GM18909 (cell line): ENCODE results near the gene MAP2K4.

Source experiments
- ATAC-seq: cut with Tn5 transposase; IDR thresholded peaks from one replicate; pipeline ENCODE4 v1.9.1; 2021; ENCODE audit warnings: mild to moderate bottlenecking; ENCODE audit not compliant: unreplicated experiment, poor library complexity

The MAP2K4 gene

DNA sequence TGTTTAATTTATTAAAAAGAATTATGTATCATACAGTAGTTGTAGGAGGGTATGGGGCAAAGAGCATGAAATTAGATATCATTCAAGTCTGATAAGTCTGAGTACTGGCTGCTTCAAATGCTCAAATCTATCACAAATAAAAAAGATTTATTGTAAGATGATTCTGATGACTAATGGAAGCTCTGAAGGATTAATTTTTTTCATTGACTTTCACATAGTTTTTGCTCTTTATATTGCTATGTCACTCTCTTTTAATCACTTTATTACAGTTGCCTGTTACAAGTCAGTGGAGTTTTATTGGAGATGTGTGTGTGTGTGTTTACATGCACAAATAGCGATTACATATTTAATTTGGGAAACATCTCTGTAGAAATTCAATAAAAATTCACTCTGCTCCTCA lies 15.0 kb downstream of the MAP2K4 start:
- ATAC-seq = no peak

DNA sequence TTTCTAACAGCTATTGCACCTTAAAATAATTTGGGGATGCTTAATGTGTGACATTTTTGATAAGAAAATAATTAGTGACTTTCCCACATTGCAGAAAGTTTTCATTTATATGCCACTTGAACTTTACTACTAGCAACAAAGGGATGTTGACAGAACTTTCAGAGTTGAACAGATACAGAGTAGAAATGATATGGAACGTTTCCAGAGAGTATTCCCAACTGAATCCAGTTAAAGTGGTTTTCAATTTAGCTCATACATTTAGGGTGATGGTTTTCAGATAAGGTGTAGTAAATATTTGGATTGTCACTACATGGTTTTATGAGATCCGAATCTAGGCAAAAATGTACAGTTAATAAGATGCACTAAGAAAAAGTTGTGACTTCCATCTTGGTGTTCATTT lies 17.3 kb downstream of the MAP2K4 start:
- no peak for ATAC-seq

DNA sequence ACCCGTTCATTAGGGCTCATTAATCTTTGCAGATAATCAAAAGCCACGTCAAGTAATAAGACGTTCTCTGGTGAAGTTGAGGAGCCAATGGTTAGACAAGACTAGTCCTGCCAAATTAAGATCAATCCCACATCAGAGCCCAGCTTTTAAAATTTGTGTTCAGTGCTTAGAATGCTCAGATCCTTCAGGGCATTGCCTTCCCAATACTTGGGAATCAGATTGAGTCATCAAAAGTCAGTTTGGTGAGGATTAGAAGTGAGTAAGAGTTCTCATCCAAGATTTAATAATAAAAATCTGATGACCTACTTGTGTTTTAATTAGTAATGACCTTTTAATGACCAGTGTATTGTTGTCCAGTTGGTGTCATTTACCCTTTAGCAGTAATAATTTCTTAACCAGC lies 19.8 kb downstream of the MAP2K4 start:
- ATAC-seq = no peak

DNA sequence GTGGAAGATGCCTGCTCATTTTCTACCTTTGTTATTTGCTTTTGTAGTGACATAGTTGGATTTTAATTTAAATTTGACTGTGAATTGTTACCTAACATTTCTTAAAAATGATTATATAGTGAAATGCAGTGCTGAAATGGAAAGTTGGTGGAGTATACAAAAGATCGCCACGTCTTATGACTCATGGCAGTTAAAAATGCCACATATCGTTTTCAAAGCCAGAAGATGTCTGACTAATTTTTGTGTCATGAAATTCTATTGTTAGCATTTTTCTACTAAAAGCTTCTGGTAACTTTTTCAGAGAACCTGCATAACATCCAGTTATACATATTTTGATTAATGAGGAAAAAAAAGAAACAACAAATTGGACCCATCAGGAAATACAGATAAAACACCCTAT lies 20.6 kb downstream of the MAP2K4 start:
- no peak for ATAC-seq

DNA sequence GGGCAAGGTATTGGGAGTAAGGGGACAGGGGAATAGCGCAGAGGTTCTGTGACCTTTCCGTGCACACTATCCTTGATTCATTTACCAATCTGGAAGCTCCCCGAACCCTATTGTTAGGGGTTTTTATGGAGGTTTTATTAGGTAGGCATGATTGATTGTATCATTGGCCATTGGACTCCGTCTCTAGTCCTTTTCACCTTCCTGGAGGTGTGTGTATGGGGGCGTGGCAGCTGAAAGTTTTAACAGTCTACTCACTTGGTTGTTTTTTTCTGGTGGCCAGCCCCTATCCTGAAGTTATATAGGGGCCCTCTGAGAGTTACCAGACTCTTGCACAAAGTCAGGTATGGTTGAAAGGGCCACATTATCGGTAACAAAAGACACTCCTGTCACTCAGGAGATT lies 23.0 kb downstream of the MAP2K4 start:
- ATAC-seq = no peak

DNA sequence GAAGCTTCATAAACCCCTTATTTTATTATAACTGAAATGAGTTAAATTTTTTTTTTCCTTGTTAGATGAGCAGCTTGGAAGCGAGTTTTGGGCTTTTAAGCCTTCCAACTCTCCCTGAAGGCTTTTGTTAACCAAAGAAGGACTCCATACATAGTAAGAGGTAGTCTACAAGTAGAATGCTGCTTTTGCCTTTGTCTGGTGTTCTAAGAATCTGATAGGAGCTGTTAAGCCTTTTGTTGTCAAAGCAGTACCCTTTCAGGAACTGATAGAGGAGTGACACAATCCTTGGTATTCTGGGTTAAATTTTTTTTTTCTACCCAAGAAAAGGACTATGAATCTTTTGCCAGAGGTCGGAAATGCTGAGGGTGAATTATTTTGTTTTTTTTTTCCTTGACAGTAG lies 26.1 kb downstream of the MAP2K4 start:
- ATAC-seq = no peak

DNA sequence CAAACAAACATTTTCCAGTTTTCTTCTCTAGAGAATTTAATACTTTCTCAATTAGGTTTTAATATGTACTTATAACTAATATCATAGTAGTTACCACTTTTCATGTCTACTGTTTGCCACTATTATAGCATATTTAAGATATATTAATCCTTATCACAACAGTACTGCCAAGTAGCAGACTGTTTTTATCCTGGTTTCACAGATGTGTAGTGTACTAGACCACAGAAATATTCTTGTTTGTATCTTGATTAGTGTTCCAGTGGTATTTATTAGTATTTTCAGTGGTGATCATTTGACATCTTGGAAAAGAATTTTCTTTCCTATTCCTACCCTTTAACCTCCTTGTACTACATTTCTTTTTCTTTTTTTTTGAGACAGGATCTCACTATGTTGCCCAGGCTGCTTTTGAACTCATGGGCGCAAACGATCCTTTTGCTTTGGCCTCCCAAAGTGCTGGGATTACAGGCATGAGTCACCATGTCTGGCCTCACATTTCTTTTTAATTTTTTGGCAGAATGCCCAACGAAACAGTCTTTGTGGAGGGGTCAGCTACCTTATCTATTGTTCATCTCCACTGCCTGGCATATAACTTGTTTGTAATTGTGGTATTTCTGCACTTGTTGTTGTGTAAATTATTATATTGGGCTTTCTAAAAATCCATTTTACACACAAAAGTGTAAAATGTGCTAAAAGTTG lies 27.2 kb downstream of the MAP2K4 start:
- no peak for ATAC-seq

DNA sequence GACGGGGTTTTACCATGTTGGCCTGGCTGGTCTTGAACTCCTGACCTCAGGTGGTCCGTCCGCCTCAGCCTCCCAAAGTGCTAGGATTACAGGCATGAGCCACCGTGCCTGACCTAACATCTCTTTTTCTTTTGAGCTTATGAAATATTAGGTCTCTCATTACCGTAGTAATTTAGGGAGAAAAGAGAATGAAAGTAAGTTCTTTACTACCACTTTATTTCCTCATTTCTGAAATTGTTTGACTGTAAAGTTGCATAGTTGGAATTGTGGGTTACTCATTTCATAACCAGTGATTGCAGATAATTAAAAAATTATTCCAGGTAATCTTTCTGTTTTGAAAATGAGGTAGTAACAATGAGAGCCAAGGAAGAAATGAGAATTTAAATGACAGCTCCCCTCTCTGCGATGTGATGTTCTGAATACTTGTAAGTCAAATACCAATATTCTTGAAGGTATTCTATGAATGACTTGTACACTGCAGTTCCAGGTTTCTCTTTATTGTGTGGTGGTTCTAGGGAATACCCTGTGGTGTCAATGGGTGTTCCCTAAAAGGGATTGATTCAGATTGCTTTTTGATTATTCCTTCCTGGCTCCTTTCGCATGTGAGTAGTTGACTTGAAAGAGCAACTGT lies 28.3 kb downstream of the MAP2K4 start:
- ATAC-seq = no peak

DNA sequence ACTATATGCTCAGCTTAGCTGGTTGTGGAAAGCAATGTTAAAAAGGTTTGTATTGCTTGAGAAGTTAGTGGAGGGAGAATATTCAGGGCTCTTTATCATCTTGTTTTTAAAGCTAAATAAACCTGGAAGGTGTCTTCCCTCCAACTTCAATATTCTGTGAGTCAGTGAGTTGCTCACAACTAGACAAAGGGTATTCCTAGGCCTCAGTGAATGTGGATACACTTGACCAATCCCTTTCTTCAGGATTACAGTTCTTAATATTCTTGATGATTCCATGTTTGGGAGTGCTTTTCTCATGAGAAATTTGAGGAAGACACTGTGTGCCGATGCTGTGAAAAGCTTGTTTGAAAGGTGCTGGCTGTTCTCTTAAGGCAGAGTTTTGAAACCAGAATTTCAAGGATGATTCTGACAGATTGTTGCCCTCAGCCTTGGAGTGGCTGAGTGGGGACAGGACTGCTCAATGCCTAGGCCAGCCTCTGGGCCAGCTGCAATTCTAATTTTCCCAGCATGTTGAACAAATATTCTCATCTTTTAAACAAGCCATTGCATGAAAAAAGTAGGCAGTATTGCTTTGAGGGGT lies 30.1 kb downstream of the MAP2K4 start:
- no peak for ATAC-seq

DNA sequence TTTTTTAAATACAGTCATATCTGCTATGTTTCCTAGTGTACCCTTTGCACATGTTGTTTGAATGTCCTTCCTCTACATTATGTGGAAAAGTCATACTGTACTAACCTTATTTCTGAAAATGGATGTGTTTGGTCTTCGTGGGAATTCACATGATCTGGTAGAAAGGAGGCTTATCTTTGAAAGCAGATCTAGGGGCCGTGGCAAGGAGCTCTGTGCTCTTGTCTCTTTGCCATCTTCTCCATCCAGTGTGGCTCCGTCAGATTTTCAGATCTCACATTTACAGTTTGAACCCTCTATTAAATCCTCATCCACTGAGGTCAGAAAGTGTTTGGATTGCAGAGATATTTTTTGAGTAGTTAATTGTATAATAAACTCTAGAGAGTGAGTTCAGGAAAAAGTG lies 32.9 kb downstream of the MAP2K4 start:
- no peak for ATAC-seq

DNA sequence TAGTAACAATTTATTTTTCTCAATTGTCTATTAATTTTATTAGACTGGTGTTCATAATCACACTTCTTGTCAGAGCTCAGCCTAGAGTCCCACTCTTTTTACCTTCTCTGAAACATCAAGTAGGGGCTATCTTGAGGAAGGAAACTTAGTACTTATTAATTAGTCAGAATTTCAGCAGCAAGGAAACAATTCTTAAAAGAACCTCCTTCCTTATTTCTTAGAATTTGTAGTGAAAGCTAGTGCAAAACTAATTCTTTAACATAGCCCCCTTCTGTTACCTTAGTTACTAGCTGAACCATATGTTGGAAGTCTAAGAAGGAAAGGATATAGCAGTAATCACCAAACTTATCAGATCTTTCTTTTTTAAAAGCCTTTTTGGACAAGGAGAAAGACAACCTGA lies 35.2 kb downstream of the MAP2K4 start:
- ATAC-seq = no peak

DNA sequence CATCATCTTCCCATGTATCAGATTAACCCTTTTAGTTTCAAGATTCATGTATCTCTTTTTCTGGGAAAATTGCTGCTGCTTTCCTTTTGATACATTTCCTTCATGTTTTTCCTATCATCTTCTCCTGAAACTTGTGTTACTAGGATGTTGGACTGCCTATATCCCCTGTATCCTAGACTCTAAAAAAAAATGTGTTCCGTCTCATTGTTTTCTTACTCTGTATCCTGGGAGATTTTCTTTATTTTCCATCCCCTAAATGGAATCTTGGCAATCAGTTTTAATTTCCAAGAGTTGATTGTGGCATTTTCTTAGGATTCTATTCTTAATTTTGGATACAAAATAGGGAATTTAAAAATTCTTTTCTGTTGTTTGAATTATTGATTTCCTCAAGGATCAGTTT lies 36.8 kb downstream of the MAP2K4 start:
- ATAC-seq = no peak

DNA sequence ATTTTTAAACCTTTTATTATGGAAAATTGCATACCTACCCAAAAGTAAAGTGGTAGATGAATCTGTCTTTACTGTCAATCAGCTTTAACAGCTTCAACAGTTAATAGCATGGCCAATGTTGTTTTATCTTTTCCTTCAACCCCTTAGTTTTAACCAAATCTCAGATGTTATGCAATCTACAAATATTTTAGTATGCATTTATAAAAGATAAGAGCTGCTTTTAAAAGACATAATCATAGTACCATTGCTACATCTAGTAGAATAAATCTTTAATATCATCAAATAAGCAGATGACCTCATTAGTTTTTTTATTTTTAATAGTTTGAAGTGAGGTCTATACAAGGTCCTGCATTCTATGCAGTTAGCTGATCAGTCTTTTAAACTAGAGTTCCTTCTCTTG lies 37.9 kb downstream of the MAP2K4 start:
- no peak for ATAC-seq

DNA sequence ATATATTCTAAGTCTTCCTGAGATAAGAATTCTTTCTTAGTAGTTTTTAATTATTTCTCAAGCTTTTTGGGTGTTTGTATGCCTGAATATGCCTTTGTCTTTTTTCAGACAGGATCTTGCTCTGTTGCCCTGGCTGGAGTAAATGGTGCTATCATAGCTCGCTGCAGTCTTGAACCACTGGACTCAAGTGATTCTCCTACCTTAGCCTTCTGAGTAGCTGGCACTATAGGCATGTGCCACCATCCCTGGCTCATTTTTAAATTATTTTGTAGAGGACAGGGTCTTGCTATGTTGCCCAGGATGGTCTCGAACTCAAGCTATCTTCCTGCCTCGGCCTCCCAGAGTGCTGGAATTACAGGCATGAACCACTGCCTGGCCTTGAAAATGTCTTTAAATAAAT lies 41.6 kb downstream of the MAP2K4 start:
- no peak for ATAC-seq

DNA sequence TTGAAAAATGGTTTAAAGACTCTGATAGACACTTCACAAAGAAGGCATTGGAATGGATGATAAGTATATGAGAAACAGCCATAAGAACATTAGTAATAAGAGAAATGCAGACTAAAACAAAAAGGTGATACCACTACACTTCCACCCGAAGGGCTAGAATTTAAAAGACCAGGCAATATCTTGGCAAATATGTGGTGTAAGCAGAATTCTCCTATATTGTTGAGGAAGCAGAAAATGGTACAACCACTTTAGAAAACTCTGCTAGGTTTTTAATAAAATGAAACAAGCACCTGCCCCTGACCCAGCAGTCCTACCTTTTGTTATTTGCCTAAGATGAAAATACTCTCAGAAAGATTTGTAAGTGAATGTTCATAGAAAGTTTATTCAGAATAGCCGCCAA lies 43.7 kb downstream of the MAP2K4 start:
- ATAC-seq = no peak

DNA sequence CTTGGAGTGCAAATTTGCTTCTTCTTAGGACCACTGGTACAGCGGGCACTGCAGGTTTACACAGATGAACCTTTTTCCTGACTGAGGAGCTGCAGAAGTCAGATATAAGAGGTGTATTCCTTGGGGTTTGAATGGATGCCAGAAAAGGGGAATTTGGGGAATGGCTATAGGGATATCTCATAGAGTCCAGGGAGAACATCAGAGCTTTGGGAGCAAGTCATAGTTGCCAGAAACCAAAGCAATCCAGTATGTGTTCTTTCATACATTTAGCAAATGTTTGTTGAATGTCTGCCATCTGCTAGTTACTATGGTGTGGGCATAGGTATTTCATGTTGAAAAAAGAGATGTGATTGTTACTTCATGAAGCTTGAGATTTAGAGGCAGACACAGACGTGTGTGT lies 46.8 kb downstream of the MAP2K4 start:
- no peak for ATAC-seq

DNA sequence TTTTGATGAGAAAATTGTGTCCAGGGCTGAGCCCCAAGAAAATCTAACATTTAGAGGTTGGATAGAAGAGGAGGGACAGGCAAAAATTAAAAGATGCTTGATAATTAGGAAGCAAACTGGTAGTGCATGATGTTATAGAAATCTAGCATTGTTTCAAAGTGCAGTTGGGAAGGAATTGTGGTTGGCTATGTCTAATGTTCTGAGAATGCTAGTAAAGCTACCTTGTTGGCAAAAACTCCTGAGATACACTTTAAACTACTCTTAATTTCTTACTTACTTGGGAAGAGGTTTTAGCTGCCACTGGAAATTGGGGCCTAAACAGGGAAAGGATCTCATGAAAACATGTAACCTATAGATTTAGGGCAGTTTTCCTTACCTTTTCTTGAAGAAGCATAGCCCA lies 48.3 kb downstream of the MAP2K4 start:
- no peak for ATAC-seq

DNA sequence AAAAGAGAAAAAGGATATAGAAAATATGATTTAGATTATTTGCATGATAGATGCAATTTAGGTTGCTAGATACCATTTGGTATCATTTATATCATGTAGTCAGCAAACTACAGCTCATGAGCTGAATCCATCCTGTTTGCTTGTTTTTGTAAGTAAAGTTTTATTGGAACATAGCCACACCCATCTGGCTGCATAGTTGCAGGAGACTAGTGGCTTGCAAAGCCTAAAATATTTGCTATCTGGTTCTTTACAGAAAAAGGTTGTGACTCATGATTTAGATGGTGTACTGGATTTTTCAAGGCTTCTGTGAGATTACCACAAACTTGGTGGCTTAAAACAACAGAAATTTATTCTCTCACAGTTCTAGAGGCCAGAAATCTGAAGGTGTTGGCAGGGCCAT lies 49.9 kb downstream of the MAP2K4 start:
- ATAC-seq = no peak

DNA sequence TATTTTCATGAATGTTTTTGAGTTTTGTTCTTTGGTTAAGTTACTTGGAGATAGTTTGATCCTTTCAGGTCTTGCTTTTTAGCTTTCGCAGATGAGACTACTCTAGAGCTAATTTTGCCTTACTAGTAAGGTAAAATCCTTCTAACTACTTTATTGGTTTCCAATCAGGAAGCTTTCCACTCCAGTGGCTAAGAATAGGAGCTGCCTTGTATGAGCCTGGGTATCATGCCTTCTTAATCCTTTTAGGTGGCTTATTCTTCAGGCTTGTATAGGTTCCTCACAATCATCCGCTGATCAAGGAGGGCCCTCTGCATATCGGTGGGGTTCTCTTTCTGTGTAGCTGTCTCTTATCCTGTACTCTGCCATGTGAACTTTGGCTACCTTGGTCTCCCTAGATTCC lies 53.7 kb downstream of the MAP2K4 start:
- no peak for ATAC-seq

DNA sequence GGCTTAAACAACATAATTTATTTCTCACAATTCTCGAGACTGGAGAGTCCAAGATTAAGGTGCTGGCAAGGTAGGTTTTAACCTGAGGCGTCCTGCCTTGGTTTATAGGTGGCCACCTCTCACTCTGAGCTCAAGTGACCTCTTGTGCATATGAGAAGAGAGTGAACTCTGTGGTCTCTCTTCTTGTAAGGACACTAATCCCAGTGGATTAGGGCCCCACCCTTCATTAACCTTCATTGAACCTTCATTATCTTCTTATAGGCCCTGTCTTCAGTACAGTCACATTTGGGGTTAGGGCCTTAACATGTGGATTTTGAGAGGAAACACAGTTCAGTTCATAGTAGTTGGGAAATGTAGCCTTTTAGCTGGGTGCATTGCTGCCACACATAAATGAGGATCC lies 57.1 kb downstream of the MAP2K4 start:
- ATAC-seq = no peak

DNA sequence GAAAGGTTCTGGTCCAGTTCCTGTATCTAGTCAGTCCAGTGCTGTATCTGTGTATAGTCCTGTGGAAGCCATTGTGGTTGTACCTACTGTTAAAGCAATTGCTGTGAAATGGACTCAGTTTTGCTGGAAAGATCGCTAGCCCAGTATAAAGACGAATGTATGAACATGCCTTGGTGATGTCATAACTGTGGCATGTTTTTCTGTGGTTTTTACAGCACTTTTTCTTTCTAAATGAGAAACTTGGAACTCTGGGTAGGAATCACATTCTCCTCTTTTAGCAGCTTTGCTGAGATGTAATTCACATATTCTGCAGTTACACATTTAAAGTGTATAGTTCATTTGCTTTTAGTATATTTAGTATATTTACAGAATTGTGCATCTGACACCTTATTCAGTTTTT lies 58.1 kb downstream of the MAP2K4 start:
- no peak for ATAC-seq

DNA sequence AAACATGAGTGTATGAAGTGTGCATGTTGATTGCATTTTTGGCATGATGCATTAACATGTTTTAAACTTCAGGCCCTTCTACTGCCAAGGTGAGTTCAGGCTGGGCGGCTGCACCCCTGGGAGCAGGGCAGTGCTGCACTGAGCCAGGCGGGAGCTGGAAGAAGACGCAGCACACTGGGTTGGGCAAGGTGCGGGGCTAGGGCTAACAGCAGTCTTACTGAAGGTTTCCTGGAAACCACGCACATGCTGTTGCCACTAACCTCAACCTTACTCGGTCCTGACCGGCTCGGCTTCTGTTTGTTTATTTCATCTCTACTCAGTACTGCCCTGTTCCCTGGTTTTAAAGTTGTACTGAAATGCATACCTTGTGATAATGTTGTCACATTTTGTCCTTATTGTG lies 61.0 kb downstream of the MAP2K4 start:
- ATAC-seq = no peak
